WERI-Rb-1 (cell line): ENCODE data around the gene MON2.

Experiments used
- DNase-seq: peaks from one replicate; pipeline ENCODE4 v3.0.0-alpha.2; 2020
- H3K27ac ChIP-seq: fragments of 250-450 bp; sonication (Bioruptor Pico); 2 replicates; pipeline ENCODE4 v1.5.1; 2020; ENCODE audit warnings: mild to moderate bottlenecking, moderate library complexity
- H3K27me3 ChIP-seq: fragments of 250-450 bp; sonication (Bioruptor Pico); 2 replicates; pipeline ENCODE4 v1.5.1; 2021; ENCODE audit warnings: mild to moderate bottlenecking, low read depth, moderate library complexity; ENCODE audit not compliant: insufficient read depth, severe bottlenecking
- H3K36me3 ChIP-seq: fragments of 250-450 bp; sonication (Bioruptor Pico); 2 replicates; pipeline ENCODE4 v1.5.1; 2020; ENCODE audit warnings: mild to moderate bottlenecking, moderate library complexity
- H3K4me3 ChIP-seq: 2 replicates; pipeline ENCODE4 v1.5.1; 2011; ENCODE audit warnings: low read depth, mild to moderate bottlenecking, control low read depth, low read length
- H3K9me3 ChIP-seq: fragments of 250-450 bp; sonication (Bioruptor Pico); 2 replicates; pipeline ENCODE4 v1.5.1; 2021; ENCODE audit warnings: mild to moderate bottlenecking, moderate library complexity; ENCODE audit not compliant: severe bottlenecking
- CTCF ChIP-seq: IDR thresholded peaks from 2 replicates; pipeline ENCODE4 v1.5.1; 2011; ENCODE audit warnings: low read depth, mild to moderate bottlenecking, control low read depth, inconsistent platforms, low read length

Gene MON2

DNA sequence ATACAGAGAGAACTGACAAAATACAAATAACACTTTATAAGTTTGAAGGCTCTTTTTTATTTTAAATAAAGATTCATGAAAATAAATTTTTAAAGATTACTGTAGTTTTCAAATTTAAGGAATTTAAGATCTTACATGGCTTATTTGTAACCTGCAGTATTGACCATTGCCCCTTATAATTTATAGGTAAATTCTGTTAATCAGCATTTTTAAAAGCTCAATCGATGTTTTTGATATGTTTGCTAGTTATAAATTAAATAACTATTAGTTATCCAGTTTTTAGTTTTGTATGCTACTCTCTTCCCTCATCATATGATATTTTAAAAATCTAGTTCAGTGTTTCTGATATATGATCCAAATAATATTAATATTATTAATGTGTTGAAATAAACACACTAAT is 109.9 kb downstream of the MON2 start:
- no peak for TF ChIP-seq CTCF
- Histone ChIP-seq H3K36me3 (peaks cover 6% of the 10 kb centered on the region), H3K27me3 (no peaks in the 10 kb centered on the region), H3K27ac (no peak overlapping the region), H3K4me3 (no peak overlapping the region), H3K9me3 (no peaks in the 10 kb centered on the region)
- no peak for DNase-seq

DNA sequence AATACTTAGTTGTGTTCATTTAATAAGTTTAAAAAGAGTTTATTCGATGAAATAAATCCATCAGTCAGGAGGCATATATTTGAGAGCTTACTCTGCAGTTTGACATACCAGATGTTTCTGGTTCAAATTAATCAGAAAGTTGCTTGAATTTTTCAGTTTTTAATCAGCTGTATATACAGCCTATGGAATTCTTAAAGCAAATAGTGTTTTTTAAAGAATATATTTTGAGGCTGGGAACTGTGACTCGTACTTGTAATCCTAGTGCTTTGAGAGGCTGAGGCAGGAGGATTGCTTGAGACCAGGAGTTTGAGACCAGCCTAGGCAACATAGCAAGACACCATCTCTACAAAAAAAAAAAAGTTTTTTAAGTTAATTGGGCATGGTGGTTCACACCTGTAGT is 112.1 kb downstream of the MON2 start:
- no peak for DNase-seq
- Histone ChIP-seq H3K9me3 (no peaks in the 10 kb centered on the region), H3K27ac (no peak overlapping the region), H3K27me3 (no peaks in the 10 kb centered on the region), H3K4me3 (no peak overlapping the region), H3K36me3 (peaks cover 6% of the 10 kb centered on the region)
- no peak for TF ChIP-seq CTCF

DNA sequence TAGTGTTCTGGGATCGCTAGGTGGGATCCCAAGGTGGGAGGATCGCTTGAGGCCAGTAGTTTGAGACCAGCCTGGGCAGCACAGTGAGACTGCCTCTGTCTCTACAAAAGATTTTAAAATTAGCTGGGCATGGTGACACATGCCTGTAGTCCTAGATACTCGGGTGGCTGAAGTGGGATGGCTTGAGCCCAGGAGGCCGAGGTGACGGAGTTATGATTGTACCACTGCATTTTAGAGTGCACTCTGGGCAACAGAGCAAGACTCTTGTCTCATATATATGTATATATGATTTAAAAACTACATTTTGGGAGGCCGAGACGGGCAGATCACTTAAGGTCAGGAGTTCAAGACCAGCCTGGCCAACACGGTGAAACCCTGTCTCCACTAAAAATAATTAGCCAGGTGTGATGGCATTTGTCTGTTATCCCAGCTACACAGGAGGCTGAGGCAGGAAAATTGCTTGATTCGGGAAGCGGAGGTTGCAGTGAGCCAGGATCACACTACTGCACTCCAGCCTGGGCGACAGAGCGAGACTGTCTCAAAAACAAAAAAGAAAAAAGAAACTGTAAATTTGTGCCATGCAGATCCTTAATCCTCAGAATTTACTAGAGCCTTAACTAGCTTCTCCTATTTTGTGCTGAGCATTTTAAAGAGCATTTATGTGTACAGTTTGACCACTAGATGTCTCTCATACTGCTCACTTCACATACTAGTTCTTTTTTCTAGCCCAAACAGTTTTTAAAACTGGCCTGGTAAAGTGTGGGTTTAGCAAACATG is 114.8 kb downstream of the MON2 start:
- TF ChIP-seq CTCF, result peak; percentile 58
- Histone ChIP-seq H3K27me3 (no peaks in the 10 kb centered on the region), H3K27ac (no peak overlapping the region), H3K9me3 (no peaks in the 10 kb centered on the region), H3K4me3 (no peak overlapping the region), H3K36me3 (no peaks in the 10 kb centered on the region)
- no peak for DNase-seq

- H3K4me3 ChIP-seq, result no peak overlapping the region
- DNase-seq, result no peak
- H3K9me3 ChIP-seq, result no peaks in the 10 kb centered on the region
- H3K36me3 ChIP-seq, result no peaks in the 10 kb centered on the region
- TF ChIP-seq CTCF, result no peak
- H3K27me3 ChIP-seq, result no peaks in the 10 kb centered on the region
- H3K27ac ChIP-seq, result no peak overlapping the region
Measured at GRCh38 chr12:62582065-62582366, 115.4 kb downstream of the MON2 start.

DNA sequence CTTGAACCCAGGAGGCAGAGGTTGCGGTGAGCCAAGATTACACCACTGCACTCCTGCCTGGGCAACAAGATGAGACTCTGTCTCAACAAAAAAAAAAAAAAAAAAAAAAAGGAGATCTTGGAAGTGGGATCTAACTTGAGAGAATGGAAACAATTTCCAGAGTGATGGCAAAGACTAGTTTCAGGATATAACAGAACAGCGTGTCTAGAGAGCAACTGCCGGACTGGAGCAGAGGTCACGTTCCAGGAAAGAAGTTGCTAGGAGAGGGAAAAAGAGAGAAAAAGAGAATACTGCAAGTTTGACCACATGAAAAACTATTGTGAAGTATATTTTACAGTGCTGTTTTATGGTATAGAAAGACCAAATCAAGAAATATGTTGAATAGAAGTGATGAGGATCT is 118.0 kb downstream of the MON2 start:
- no peak for DNase-seq
- Histone ChIP-seq H3K9me3 (no peaks in the 10 kb centered on the region), H3K36me3 (peaks cover 5% of the 10 kb centered on the region; the same call in 1 of the 2 replicates), H3K27me3 (no peaks in the 10 kb centered on the region), H3K27ac (no peak overlapping the region), H3K4me3 (no peak overlapping the region)
- TF ChIP-seq CTCF, result no peak

GRCh38 chr12:62586850-62587249 is 120.2 kb downstream of the MON2 start:
- Histone ChIP-seq H3K27ac (no peak overlapping the region), H3K4me3 (no peak overlapping the region), H3K36me3 (peaks cover 10% of the 10 kb centered on the region; the same call in 1 of the 2 replicates), H3K9me3 (no peaks in the 10 kb centered on the region), H3K27me3 (no peaks in the 10 kb centered on the region)
- TF ChIP-seq CTCF, result no peak
- DNase-seq, result no peak
